Activated CD4-positive, CD25-positive, alpha-beta regulatory T cell treated with anti-CD3 and anti-CD28 coated beads, Interleukin-2, amount 50 U/mL, for 24 hours (primary cell): ENCODE measurements around the gene TCP11X2.
"Not testable (repeated sequence)": the region's sequence is repeated elsewhere in the genome, so short reads cannot be mapped to it uniquely, and the experiment has no call there.

Source experiments
- ATAC-seq, 2 donors: fragments of 150-1000 bp; cut with Tn5 transposase; one replicate each; pipeline ENCODE4 v1.10.0; 2021; ENCODE audit warnings: mild to moderate bottlenecking in 1 of 2, moderate library complexity in 1 of 2

TCP11X2 gene

GRCh38 chrX:102471762-102472220 is at the start of gene TCP11X2:
Gene TCP11X2 (minus strand): TSS chrX:102471812.
- ATAC-seq, result not testable (repeated sequence)

GRCh38 chrX:102517326-102517725 is 45.7 kb upstream of the TCP11X2 start:
- ATAC-seq, result no peak

- peak; percentile 75 to 90 for ATAC-seq
Observed at GRCh38 chrX:102515975-102516941, 44.6 kb upstream of the TCP11X2 start, which contains the start of gene TMSB15A. Gene TMSB15A (minus strand): TSS chrX:102516739.

GRCh38 chrX:102514536-102514935 is 42.9 kb upstream of the TCP11X2 start:
- no peak for ATAC-seq

GRCh38 chrX:102498732-102499131 is 27.1 kb upstream of the TCP11X2 start:
- no peak for ATAC-seq

GRCh38 chrX:102491766-102492165 is 20.2 kb upstream of the TCP11X2 start:
- no peak for ATAC-seq

GRCh38 chrX:102478765-102479164 is 7.2 kb upstream of the TCP11X2 start:
- not testable (repeated sequence) for ATAC-seq

GRCh38 chrX:102470215-102470614 is 1.4 kb downstream of the TCP11X2 start:
- not testable (repeated sequence) for ATAC-seq

GRCh38 chrX:102458615-102459014 is 13.0 kb downstream of the TCP11X2 start:
- not testable (repeated sequence) for ATAC-seq

- not testable (repeated sequence) for ATAC-seq
Observed at GRCh38 chrX:102439908-102440307, 31.7 kb downstream of the TCP11X2 start, which contains the start of gene NXF2B. Gene NXF2B (minus strand): TSS chrX:102440008. CDS start chrX:102380036, 59,972 bp downstream.

- ATAC-seq, result not testable (repeated sequence)
Observed at GRCh38 chrX:102414493-102414892, 57.1 kb downstream of the TCP11X2 start.
